ENCODE measurements around the gene SBF2. TPM values are rescaled to one million over a fixed set of nuclear protein-coding genes. Genes with fewer than 3 reads are reported as not detected.
A peak's percentile ranks its signal among the peaks of the same experiment; 100 is the strongest.

Gene SBF2
- total RNA-seq, 4 donors from 2014 or later: 20.6 to 48.6 (median 26.0) TPM

GRCh38 chr11:10211470-10211869 lies 82.5 kb downstream of the SBF2 start:
- no peak for TF ChIP-seq CTCF (IDR thresholded peaks at IDR 0.05)
- TF ChIP-seq POLR2A (IDR thresholded peaks at IDR 0.05): no peak
- peaks cover 0 to 6% (median 0%) of the 10 kb centered on the region in 3 donors for H3K4me1 ChIP-seq
- H3K27me3 ChIP-seq: no peaks in the 10 kb centered on the region
- WGBS, 2 donors: 92% methylated on average over 3 of the region's 3 CpGs
- no peaks in the 10 kb centered on the region for H3K9me3 ChIP-seq
- H3K36me3 ChIP-seq: no peaks in the 10 kb centered on the region
- intact Hi-C loops (cut with DNase I): loop anchor here (5.0 kb wide), 1 partner anchor 96 kb away; the partner anchor contains the start of gene ADM
- H3K27ac ChIP-seq: no peak overlapping the region
- DNase-seq: no peak
- no peak overlapping the region for H3K4me3 ChIP-seq

GRCh38 chr11:10209326-10209725 lies 84.7 kb downstream of the SBF2 start:
- Histone ChIP-seq H3K4me1 (peaks cover 0 to 6% (median 0%) of the 10 kb centered on the region in 3 donors), H3K36me3 (no peaks in the 10 kb centered on the region), H3K4me3 (no peak overlapping the region), H3K9me3 (peaks cover 0 to 7% (median 5%) of the 10 kb centered on the region in 3 donors), H3K27ac (no peak overlapping the region), H3K27me3 (no peaks in the 10 kb centered on the region)
- 75 to 76% methylated on average over 4 of the region's 4 CpGs for WGBS, 2 donors
- intact Hi-C loops (cut with DNase I): no loop called here
- TF ChIP-seq CTCF (IDR thresholded peaks at IDR 0.05): no peak
- TF ChIP-seq POLR2A (IDR thresholded peaks at IDR 0.05): no peak
- DNase-seq: no peak

- peaks cover 0 to 17% (median 11%) of the 10 kb centered on the region in 3 donors for H3K9me3 ChIP-seq
- no peaks in the 10 kb centered on the region for H3K27me3 ChIP-seq
- no peak overlapping the region for H3K4me3 ChIP-seq
- WGBS, 2 donors: 6 to 11% methylated on average over 4 of the region's 4 CpGs
- peaks cover 0 to 6% (median 0%) of the 10 kb centered on the region in 3 donors for H3K4me1 ChIP-seq
- H3K27ac ChIP-seq: no peak overlapping the region
- no peaks in the 10 kb centered on the region for H3K36me3 ChIP-seq
- intact Hi-C loops (cut with DNase I): no loop called here
- DNase-seq: no peak
- TF ChIP-seq POLR2A (IDR thresholded peaks at IDR 0.05): no peak
- TF ChIP-seq CTCF (IDR thresholded peaks at IDR 0.05): peak; percentile 9 to 74 (median 72)
Observed at GRCh38 chr11:10208131-10208575, 85.9 kb downstream of the SBF2 start.

- H3K36me3 ChIP-seq: no peaks in the 10 kb centered on the region
- no peak overlapping the region for H3K4me3 ChIP-seq
- H3K9me3 ChIP-seq: peaks cover 0 to 24% (median 11%) of the 10 kb centered on the region in 3 donors
- DNase-seq: no peak
- H3K27ac ChIP-seq: no peak overlapping the region
- WGBS, 2 donors: 89% methylated on average over 1 of the region's 1 CpG; no CpG with 5 or more reads in 1 of the 2 donors
- H3K4me1 ChIP-seq: peaks cover 0 to 6% (median 0%) of the 10 kb centered on the region in 3 donors
- H3K27me3 ChIP-seq: no peaks in the 10 kb centered on the region
- intact Hi-C loops (cut with DNase I): no loop called here
- TF ChIP-seq CTCF (IDR thresholded peaks at IDR 0.05) (no peak), POLR2A (IDR thresholded peaks at IDR 0.05) (no peak)
Observed at GRCh38 chr11:10205928-10206327, 88.1 kb downstream of the SBF2 start.

GRCh38 chr11:10204021-10204420 lies 90.0 kb downstream of the SBF2 start:
- no peak for DNase-seq
- 84 to 85% methylated on average over 4 of the region's 4 CpGs for WGBS, 2 donors
- Histone ChIP-seq H3K27me3 (no peaks in the 10 kb centered on the region), H3K4me1 (peaks cover 0 to 6% (median 0%) of the 10 kb centered on the region in 3 donors), H3K36me3 (no peaks in the 10 kb centered on the region), H3K27ac (no peak overlapping the region), H3K9me3 (peaks cover 0 to 24% (median 11%) of the 10 kb centered on the region in 3 donors), H3K4me3 (no peak overlapping the region)
- intact Hi-C loops (cut with DNase I): no loop called here
- no peak for TF ChIP-seq POLR2A (IDR thresholded peaks at IDR 0.05)

- no peak for TF ChIP-seq POLR2A (IDR thresholded peaks at IDR 0.05)
- TF ChIP-seq CTCF (IDR thresholded peaks at IDR 0.05): no peak
- Histone ChIP-seq H3K4me1 (no peaks in the 10 kb centered on the region), H3K27ac (no peak overlapping the region), H3K9me3 (peaks cover 0 to 24% (median 11%) of the 10 kb centered on the region in 3 donors), H3K4me3 (no peak overlapping the region), H3K36me3 (no peaks in the 10 kb centered on the region), H3K27me3 (no peaks in the 10 kb centered on the region)
- WGBS, 2 donors: 54 to 65% methylated on average over 1 of the region's 1 CpG
- no peak for DNase-seq
- intact Hi-C loops (cut with DNase I): no loop called here
Observed at GRCh38 chr11:10201343-10201742, 92.7 kb downstream of the SBF2 start.

Measured in esophagus squamous epithelium (tissue), 5 donors.